HG03521 (cell line): ENCODE results near the gene TNFRSF11A.

Experiments
- ATAC-seq: cut with Tn5 transposase; IDR thresholded peaks from one replicate; pipeline ENCODE4 v1.9.1; 2021; ENCODE audit warnings: mild to moderate bottlenecking, moderate library complexity; ENCODE audit not compliant: unreplicated experiment

TNFRSF11A gene

DNA sequence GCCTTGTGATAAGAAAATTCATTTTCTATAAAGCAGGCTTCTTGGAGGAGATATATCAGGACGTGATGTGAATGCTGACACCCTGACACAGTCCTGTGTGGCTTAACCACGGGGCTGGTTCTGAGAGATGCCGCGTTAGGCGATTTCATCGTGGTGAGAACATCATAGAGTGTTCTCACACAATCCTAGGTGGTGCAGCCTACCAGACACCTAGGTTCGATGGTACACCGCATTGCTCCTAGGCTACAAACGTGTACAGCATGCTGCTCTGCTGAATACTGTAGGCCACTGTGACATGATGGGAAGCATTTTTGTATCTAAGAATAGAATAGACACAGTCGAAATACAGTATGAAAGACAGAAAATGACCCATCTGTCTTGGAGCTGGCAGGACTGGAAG is 82.5 kb downstream of the TNFRSF11A start:
- no peak for ATAC-seq

- no peak for ATAC-seq
Observed at GRCh38 chr18:62409821-62410220, 84.7 kb downstream of the TNFRSF11A start.

GRCh38 chr18:62412231-62412979 is 87.3 kb downstream of the TNFRSF11A start:
- no peak for ATAC-seq

DNA sequence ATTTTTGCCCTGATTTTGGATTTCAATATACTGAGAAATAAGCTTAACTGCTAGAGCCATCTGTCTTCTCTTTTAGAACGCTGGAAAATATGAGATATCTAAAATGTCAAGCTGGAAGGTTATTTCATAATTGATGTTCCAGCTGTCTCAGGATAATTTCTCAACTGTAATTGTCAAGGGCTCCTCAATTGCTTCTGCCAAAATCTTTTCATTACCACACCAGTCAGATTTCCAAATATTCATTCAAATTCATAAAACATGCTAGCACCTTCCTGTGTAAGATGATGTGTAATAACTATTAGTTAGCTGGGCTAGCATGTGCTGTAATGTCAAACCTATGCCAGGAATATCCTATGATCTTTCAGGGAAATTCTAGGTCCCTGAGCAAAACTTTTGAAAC is 88.1 kb downstream of the TNFRSF11A start:
- ATAC-seq = no peak

DNA sequence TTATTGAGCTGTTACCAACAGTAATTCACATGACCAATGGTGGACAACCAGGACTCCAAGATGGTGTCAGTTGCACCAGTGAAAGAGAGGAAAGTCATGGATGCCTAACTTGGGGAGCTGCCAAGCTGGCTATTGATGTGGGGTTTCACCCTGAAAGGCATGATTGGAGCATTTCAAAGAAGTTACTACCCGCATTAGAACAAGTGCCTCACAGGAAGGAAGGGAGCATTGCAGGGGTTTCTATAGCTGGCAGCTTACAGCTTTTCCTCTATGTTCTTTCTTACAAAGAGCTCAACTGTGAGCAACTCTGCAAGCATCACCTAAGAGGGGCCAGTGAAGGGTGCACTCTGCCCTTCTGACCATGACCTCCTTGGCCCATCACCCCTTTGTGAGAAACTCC is 93.1 kb downstream of the TNFRSF11A start:
- ATAC-seq = no peak

DNA sequence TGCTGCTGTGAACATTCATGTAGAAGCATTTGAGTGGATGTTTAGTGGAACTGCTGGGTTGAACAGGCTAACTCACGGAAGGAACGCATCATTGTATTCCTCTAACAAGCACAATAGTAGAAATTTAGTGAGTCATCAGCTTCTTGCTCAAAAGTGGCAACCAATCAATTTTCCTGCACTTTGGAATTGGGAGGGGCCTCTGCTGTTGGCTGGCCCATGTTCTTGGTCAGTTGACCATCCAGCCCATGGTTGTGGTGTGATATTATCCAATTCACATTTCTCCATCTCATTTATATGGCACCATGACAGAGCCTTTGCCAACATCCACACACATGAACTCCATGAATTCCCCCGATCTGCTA is 95.0 kb downstream of the TNFRSF11A start:
- no peak for ATAC-seq

DNA sequence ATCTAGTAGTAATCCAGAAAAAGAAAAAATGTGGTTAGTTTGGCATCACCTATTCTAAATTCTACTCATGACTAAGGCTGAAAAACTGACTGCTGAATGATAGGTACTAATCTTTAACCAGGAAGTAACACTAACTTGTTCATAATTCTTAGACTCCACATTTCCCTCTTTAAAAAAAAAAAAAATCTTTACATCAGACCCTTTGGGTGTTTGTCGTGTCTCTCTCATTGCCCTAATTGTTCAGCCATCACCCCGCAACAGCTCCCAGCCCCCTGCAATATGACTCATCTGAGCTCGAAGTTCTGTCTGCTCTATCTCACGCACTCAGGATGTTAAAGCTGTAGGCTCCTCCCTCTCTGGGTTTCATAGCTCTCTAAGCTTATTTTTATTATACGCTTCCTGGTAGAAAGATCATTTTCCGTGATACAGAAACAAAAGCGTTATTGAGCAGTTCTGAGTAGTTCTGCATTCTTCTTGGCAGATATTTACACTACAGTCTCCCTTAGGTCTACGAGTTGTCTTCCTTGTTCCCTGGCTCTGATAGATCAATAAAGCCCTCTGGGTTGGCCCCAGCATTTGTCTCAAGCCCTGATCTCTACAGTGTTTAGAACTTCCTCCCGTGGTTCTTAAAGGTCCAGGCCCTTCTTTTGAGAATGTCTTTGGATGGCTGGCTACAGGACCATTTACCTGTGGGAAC is 95.6 kb downstream of the TNFRSF11A start:
- ATAC-seq = peak; percentile 95

GRCh38 chr18:62425465-62426190 is 100.5 kb downstream of the TNFRSF11A start:
- ATAC-seq = peak; percentile 42

- no peak for ATAC-seq
Observed at GRCh38 chr18:62426191-62426488, 101.0 kb downstream of the TNFRSF11A start.

GRCh38 chr18:62432176-62432575 is 107.1 kb downstream of the TNFRSF11A start:
- no peak for ATAC-seq

- ATAC-seq = no peak
Observed at GRCh38 chr18:62434798-62435197, 109.7 kb downstream of the TNFRSF11A start.

GRCh38 chr18:62435435-62436031 is 110.4 kb downstream of the TNFRSF11A start:
- ATAC-seq = no peak

DNA sequence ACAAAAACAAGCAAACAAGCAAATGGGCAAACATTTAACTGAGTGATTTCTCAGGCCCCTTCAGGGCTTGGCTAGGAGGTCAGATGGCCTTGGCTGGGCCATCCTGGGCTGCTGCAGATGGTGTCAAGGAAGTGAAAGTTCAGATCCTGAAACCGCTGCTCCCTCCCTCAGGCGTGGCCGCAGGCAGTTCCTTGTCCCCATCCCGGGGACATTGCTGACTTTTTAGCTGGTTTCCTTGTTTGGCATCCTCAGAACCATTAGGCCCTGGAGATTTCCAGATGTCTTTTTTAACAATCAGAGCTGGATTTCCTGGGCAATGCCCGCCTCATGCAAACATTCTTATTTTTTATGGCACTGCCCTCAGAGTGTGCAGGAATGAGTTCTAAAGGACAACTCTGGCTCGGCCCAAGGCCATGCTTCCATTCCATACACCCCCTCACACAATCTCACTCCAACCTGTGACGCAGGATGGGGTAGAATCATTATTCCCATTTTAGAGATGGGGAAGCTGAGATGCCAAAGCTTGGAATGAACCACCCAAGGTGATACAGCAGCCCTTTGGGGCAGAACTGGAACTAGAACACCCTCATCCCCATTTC is 111.6 kb downstream of the TNFRSF11A start:
- ATAC-seq = no peak

DNA sequence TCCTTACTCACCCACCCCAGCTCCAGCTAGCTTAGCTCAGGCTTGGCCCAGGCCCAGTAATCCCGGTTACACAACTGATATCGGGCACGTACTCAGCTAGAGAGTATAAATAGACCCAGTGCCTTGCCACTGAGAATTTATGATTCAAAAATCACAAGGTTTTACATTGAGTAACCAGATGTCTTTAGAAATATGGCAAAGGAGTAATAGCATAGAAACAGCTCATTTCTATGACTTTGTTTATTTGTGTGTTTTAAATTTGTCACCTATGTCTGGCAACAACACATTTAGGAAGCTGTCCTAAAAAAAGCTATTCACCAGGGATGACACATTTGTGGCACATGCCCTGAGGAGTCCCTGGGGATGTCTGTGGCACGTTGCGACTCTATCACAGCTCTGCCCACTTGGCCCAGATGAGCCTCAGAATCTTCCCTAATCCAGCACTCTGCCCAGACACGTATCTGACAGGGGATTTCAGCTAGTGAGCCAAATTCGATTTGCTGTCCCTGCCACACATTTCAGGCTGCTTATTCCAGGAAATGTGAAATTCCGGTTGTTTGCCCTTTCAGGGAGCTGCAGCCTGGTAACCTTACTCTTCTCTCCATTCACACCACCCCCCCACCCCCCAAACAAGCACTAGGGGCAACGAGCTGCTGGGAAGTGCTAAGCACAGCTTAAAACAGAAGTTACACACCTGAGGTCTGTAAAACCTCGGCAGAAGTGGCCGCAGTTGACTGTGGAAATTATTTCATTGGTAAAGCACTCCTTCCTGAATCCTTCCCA is 112.3 kb downstream of the TNFRSF11A start:
- ATAC-seq = no peak

- ATAC-seq = no peak
Observed at GRCh38 chr18:62438018-62438329, 112.9 kb downstream of the TNFRSF11A start.

GRCh38 chr18:62438402-62438801 is 113.3 kb downstream of the TNFRSF11A start:
- ATAC-seq = no peak

DNA sequence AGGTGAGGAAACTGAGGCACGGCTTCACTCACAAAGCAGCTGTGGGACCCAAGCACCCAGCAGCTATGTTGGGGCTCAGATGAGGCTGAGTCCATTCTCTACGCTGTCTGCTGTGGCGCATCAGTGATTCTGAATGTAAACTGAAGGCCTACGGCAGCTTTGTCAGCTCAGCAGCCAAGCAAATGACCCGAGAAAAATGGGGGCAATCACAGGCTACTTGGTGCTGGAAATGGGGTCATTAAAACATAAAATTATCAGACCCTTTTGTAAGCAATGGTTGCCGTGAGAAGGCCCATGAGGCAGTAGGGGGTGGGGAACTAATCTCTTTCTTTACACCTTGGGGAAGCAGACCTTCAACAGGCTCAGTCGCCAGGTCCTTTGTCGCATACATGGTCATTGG is 113.8 kb downstream of the TNFRSF11A start:
- no peak for ATAC-seq
